Measurements from ENCODE around the gene IMPG1. TPM values are rescaled to one million over a fixed set of nuclear protein-coding genes. Genes with fewer than 3 reads are reported as not detected.
A peak's percentile ranks its signal among the peaks of the same experiment; 100 is the strongest.

IMPG1 gene
- total and polyA plus RNA-seq, 2 of the 8 experiments (the other 6 are each of a cell fraction or from before 2014, with no cell fraction given) = 0.02 TPM; not detected in 1

DNA sequence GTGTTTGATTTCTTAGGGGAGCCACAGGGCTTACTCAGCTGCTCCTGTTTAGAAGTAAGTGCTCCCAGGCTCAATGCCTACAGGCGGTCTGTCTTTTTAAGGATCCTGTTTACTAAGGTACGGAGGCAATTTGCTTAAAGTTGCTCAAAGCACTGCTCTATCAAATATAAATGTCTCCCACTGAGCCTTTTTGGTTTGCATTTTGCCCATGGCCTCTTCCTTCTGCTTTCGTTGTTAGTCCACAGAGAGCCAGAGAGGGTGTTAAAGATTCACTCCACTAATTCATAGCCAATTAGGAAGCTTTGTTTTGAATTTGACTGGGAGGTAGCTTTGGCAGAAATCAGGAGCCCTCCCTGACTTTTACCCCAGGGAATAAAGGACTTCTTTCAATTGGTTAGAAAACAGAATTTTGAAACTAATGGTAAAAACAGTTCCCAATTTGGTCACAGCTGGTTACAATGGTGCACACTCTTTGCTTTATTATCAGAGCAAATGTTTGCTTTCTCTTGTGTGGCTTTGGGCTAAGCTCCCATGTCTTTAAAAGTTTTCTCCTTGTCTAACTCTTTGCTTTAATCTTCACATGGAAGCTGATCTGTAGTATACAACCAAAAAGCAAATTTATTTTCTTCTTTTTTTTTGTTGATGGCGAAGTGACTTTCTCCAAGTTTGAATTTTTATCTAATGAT is 126.2 kb downstream of the IMPG1 start:
- CTCF ChIA-PET (ENCODE audit: partially characterized antibody) = interaction anchor here (0.9 to 3.3 kb wide), 5 partner anchors 11 to 468 kb away, joined by 3 to 22 read pairs (median 8); no protein-coding TSS in a partner anchor
- no peak for FAIRE-seq
- H3K4me2 ChIP-seq (ENCODE audit: insufficient read depth in 1 of 2, low read depth in 2 of 2, low read length in 2 of 2) = peak overlapping the region; percentile 0 to 3; a peak in 2 of 4 replicates

More for the DNA sequence above, 126.2 kb downstream of the IMPG1 start:
- H3K18ac ChIP-seq (ENCODE audit: extremely low read depth, low read length) = no peak overlapping the region
- H3K56ac ChIP-seq (replicated peaks; ENCODE audit: insufficient read length, low read depth, low read length) = no peak overlapping the region
- H4K20me1 ChIP-seq (replicated peaks in 1 of 2; ENCODE audit: control insufficient read depth in 1 of 2, insufficient read depth in 2 of 2, low read length in 2 of 2) = no peaks in the 10 kb centered on the region
- H3K27ac ChIP-seq (ENCODE audit: low read depth, low read length) = no peak overlapping the region
- no peak overlapping the region for H3K4me3 ChIP-seq (ENCODE audit: extremely low read depth in 1 of 4, insufficient read depth in 2 of 4, low read depth in 3 of 4, low read length in 4 of 4)
- H2AFZ ChIP-seq (ENCODE audit: low read length) = peak overlapping the region; percentile 64; the same call in 1 of the 2 replicates
- no peak overlapping the region for H3K9ac ChIP-seq (replicated peaks in 1 of 4; ENCODE audit: extremely low read depth in 1 of 4, low read depth in 3 of 4, low read length in 3 of 4)
- H3K14ac ChIP-seq (ENCODE audit: insufficient read length) = no peak overlapping the region
- H2BK20ac ChIP-seq (ENCODE audit: low read length) = no peak overlapping the region
- H3K4me1 ChIP-seq (replicated peaks in 1 of 4; ENCODE audit: control insufficient read depth in 3 of 4, insufficient read depth in 4 of 4, low read length in 3 of 4) = peaks cover 0 to 7% (median 0%) of the 10 kb centered on the region in 4 experiments; a peak in 1 of 7 replicates
- no peak overlapping the region for H2AK5ac ChIP-seq (ENCODE audit: low read depth, low read length)
- no peaks in the 10 kb centered on the region for H3K79me2 ChIP-seq (ENCODE audit: control insufficient read depth in 1 of 2, insufficient read depth in 2 of 2, low read length in 2 of 2)
- H3K79me1 ChIP-seq (ENCODE audit: low read depth, low read length) = no peaks in the 10 kb centered on the region
- no peak for DNase-seq (ENCODE audit: low read depth in 1 of 2, low spot score in 2 of 2)
- no peak overlapping the region for H4K8ac ChIP-seq (ENCODE audit: extremely low read depth, insufficient read depth, low read length)
- H4K5ac ChIP-seq (ENCODE audit: insufficient read length, low read depth, low read length) = no peak overlapping the region
- H2BK15ac ChIP-seq (ENCODE audit: low read length) = no peak overlapping the region
- H3K23me2 ChIP-seq (ENCODE audit: low read depth, low read length) = no peaks in the 10 kb centered on the region
- TF ChIP-seq MAFK (IDR thresholded peaks at IDR 0.05; ENCODE audit: low read depth, low read length) (no peak), POLR2AphosphoS5 (IDR thresholded peaks at IDR 0.05; ENCODE audit: low read depth, low read length) (no peak), BACH1 (IDR thresholded peaks at IDR 0.05; ENCODE audit: low read length) (no peak)
- no peaks in the 10 kb centered on the region; a peak in 1 of 7 replicates for H3K27me3 ChIP-seq (replicated peaks in 1 of 4; ENCODE audit: control insufficient read depth in 3 of 4, extremely low read depth in 1 of 4, insufficient read depth in 3 of 4, low read length in 3 of 4)
- no peak overlapping the region for H3K4ac ChIP-seq (replicated peaks; ENCODE audit: insufficient read length, low read depth, low read length)
- no peaks in the 10 kb centered on the region for H3K36me3 ChIP-seq (ENCODE audit: control insufficient read depth in 2 of 4, insufficient read depth in 4 of 4, low read length in 3 of 4)
- no peak overlapping the region for H4K91ac ChIP-seq (replicated peaks; ENCODE audit: insufficient read length, low read length)
- H2BK12ac ChIP-seq (ENCODE audit: low read depth, low read length) = no peak overlapping the region
- POLR2A ChIA-PET (ENCODE audit: partially characterized antibody) = interaction anchor here (0.8 kb wide), 1 partner anchor 736 kb away, joined by 3 read pairs; no protein-coding TSS in a partner anchor
- H3K23ac ChIP-seq (ENCODE audit: insufficient read length) = no peak overlapping the region
- no peak overlapping the region for H2BK120ac ChIP-seq (replicated peaks; ENCODE audit: low read depth, low read length)
- no peaks in the 10 kb centered on the region for H3K9me3 ChIP-seq (ENCODE audit: insufficient read depth in 2 of 2, low read depth in 1 of 2, low read length in 1 of 2)
- 49% methylated on average over 4 of the region's 4 CpGs; no CpG with 5 or more reads in 1 of the 2 experiments for whole genome bisulfite sequencing, 2 experiments (ENCODE audit: extremely low coverage in 1 of 2, insufficient coverage in 1 of 2, insufficient read length in 1 of 2, insufficient replicate concordance in 2 of 2, low coverage in 1 of 2, low lambda C conversion rate in 2 of 2, missing lambda C conversion rate in 1 of 2)
- no peak overlapping the region for H2BK5ac ChIP-seq (ENCODE audit: low read depth, low read length)
